GM12864 (cell line): ENCODE data around the gene FOXD1.

ENCODE experiments used
- DNase-seq: peaks from one replicate; pipeline ENCODE4 v3.0.0-alpha.2; 2011; ENCODE audit warnings: low read depth
- H3K4me3 ChIP-seq: 2 replicates; pipeline ENCODE4 v1.5.1; 2011; ENCODE audit warnings: mild to moderate bottlenecking, low read depth, low read length, control low read depth
- TF ChIP-seq, protein P1 (sequence below): IDR thresholded peaks from 2 replicates; pipeline ENCODE4 v1.5.1; 2011; ENCODE audit warnings: low read depth, mild to moderate bottlenecking, moderate library complexity, low read length, control low read depth, inconsistent platforms; ENCODE audit errors: missing control alignments

Gene FOXD1

DNA sequence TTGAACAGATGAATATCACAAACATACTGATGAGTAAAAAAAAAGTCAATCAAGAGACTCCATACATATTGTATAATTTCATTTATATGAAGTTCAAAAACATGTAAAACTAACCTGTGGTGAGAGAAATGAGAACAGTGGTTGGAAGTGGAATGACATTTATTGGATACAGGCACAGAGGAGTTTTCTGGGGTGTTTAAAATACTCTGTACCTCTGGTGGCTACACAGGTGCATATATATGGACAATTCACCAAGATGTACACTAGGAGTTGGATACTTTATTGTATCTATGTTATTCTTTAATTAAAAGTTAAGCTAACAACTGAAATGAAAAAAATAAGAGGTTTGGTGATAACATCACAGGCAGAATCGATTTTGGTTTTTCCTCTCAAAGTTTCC lies 14.1 kb downstream of the FOXD1 start:
- TF ChIP-seq, protein P1, sequence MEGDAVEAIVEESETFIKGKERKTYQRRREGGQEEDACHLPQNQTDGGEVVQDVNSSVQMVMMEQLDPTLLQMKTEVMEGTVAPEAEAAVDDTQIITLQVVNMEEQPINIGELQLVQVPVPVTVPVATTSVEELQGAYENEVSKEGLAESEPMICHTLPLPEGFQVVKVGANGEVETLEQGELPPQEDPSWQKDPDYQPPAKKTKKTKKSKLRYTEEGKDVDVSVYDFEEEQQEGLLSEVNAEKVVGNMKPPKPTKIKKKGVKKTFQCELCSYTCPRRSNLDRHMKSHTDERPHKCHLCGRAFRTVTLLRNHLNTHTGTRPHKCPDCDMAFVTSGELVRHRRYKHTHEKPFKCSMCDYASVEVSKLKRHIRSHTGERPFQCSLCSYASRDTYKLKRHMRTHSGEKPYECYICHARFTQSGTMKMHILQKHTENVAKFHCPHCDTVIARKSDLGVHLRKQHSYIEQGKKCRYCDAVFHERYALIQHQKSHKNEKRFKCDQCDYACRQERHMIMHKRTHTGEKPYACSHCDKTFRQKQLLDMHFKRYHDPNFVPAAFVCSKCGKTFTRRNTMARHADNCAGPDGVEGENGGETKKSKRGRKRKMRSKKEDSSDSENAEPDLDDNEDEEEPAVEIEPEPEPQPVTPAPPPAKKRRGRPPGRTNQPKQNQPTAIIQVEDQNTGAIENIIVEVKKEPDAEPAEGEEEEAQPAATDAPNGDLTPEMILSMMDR: no peak
- H3K4me3 ChIP-seq: no peak overlapping the region
- DNase-seq: no peak

DNA sequence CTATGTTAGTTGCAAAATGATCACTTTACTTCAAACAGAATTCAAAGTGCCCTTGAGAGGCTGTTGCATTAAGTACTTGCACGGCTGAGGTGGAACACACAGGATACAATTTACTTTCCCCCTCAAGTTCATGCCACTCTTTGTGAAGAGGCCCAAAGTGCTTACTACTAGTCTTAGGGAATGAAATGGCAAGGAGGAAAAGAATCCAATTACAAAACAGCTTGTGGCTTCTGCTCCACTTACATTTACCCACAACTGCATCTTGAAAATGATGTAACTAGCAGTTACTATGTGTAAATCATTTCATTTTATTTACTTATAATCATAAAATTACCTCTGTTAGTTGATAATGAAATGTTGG lies 14.6 kb downstream of the FOXD1 start:
- DNase-seq: no peak
- no peak overlapping the region for H3K4me3 ChIP-seq
- TF ChIP-seq, protein P1: no peak

DNA sequence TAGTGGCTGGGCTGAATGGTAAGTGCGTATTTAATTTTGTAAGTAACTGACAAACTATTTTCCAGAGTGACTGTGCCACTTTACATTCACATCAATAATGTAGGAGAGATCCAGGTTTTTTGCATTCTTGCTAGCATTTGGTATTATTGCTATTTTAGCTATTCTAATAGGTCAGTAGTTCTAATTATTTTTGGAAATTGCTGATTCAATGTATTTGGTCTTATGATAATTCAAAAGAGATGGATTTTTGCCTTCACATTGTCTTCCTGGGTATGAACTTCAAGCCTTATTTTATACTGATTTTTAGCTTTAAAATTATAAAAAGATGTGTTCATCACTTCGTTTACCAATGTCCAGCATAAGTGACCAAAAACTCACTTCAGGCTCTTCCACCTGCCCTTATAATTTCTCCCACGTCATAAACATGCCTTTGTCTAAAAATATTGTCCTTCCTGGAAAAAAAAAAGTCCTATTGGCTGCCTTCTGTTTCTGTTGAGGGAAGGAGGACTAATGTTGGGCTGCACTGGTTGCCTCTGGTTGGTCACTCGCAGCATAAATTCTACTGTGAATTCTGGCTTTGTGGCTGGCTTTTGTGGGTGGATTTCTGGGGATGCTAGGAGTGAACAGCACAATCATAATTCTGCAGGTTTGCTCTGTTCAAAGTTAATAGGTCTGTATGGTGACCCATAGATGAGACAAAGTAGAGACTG lies 15.2 kb downstream of the FOXD1 start:
- TF ChIP-seq, protein P1: no peak
- DNase-seq: no peak
- H3K4me3 ChIP-seq: no peak overlapping the region

DNA sequence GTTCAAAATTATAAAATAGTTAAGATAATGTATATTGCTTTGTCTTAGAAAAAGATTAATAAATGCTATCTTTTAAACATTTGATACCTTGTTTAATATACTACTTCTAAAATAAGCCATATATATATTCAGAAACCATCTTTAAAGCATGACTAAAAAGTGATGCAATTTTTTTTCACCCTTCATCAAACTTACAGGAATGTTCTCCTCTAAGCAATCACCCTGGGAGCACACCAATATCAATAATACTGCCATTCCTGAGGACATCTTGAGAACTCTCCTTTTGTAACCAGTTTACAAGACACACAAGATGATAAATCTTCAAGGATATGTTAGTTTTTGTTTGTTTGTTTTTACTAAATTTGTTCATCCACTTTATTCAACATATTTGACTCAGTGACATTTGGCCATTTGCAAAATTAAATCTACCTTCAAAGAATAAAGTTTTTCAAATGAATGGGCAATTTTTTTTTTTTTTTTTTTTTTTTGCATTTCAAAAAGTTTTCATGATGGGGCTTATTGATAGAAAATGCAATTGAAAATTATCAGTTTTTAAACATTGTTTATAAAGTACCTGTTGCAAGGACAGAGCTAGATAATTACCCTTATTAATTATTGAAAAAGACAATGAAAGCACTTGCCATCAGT lies 17.2 kb downstream of the FOXD1 start:
- TF ChIP-seq, protein P1: no peak
- DNase-seq: no peak
- no peak overlapping the region for H3K4me3 ChIP-seq

DNA sequence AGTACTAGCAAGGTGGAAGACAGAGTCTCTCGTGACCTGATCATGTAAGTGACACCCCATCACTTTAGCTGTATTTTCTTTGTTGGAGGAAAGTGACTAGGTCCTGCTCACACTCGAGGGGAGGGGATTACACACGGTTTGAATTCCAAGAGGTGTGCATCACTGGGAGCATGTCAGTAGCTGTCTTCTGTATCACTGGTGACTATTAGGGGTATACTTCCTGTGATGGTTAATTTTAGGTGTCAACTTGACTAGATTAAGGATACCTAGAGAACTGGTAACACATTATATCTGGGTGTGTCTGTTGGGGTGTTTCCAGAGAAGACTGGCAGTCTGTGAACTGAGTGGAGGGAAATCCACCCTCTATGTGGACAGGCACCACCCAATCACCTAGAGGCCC lies 22.5 kb downstream of the FOXD1 start:
- DNase-seq: no peak
- no peak overlapping the region for H3K4me3 ChIP-seq
- TF ChIP-seq, protein P1: no peak

DNA sequence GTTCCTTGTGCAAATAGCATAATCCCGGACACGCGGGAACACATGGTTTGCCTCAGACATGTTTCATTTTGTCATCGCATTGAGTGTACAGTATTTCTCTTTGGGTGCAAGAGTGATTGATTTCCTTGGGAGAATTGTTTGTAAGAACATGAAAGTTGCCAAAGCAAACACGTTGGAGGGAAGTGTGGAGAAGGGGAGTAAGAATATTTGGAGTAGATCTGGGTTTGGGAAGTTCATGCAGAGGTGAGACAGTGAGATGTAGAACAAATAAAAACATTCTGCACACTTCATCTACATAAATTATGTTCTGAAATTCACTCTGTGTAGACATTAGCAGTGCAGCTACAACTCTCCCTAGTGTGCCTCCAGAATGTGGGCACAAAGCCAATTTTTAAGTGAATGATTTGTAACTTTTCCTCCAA lies 24.0 kb downstream of the FOXD1 start:
- H3K4me3 ChIP-seq: no peak overlapping the region
- no peak for DNase-seq
- TF ChIP-seq, protein P1: no peak

DNA sequence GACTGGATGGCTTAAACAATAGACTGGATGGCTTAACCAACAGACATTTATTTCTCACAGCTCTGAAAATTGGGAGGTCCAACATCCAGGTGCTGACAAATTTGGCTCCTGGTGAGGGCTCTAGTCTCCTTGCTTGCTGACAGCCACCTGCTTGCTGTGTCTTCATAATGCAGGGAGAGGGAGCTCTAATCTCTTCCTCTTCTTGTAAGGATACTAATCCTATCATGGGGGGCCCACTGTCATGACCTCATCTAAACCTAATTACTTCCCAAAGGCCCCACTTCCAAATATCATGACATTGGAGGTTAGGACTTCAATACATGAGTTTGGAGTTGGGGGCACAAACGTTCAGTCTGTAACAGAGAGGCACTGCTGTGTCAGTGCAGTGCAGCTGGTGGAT lies 26.4 kb downstream of the FOXD1 start:
- no peak for DNase-seq
- no peak overlapping the region for H3K4me3 ChIP-seq
- TF ChIP-seq, protein P1: no peak
